CD14-positive monocyte (primary cell): Measurements from ENCODE around the gene LETM1. TPM values are rescaled to one million over a fixed set of nuclear protein-coding genes. Genes with fewer than 3 reads are reported as not detected.

Experiments used
- DNase-seq, 3 donors: peaks; one replicate each; pipeline ENCODE4 v3.0.0-alpha.2; 2011 to 2022
- H2AFZ ChIP-seq: 2 replicates; pipeline ENCODE4 v1.6.0; 2012; ENCODE audit warnings: mild to moderate bottlenecking, low read depth, low read length, inconsistent platforms; ENCODE audit not compliant: insufficient read depth, poor library complexity, severe bottlenecking
- H3K27ac ChIP-seq, 2 donors: 1 replicate in 1 of 2; 2 replicates in 1 of 2; pipeline ENCODE4 v1.5.1; 2012 to 2013; ENCODE audit warnings: low read length in 2 of 2, control low read depth in 1 of 2, inconsistent platforms in 1 of 2, low read depth in 1 of 2, mild to moderate bottlenecking in 1 of 2
- H3K27me3 ChIP-seq, 2 donors: one replicate each; pipeline versions ENCODE4 v1.6.0 to v1.6.1; 2011 to 2013; ENCODE audit warnings: low read length in 2 of 2; ENCODE audit not compliant: control insufficient read depth in 2 of 2, insufficient read depth in 2 of 2
- H3K36me3 ChIP-seq, 2 donors: replicated peaks in 1 of 2; 1 replicate in 1 of 2; 2 replicates in 1 of 2; pipeline versions ENCODE4 v1.5.1 to v1.6.1; 2012 to 2013; ENCODE audit warnings: low read length in 2 of 2, control low read depth in 1 of 2, inconsistent platforms in 1 of 2, mild to moderate bottlenecking in 1 of 2; ENCODE audit not compliant: insufficient read depth in 2 of 2, control insufficient read depth in 1 of 2
- H3K4me1 ChIP-seq, 2 donors: 1 replicate in 1 of 2; 2 replicates in 1 of 2; pipeline versions ENCODE4 v1.5.1 to v1.6.1; 2012 to 2013; ENCODE audit warnings: low read length in 2 of 2, control low read depth in 1 of 2, inconsistent platforms in 1 of 2, mild to moderate bottlenecking in 1 of 2, moderate library complexity in 1 of 2; ENCODE audit not compliant: insufficient read depth in 2 of 2, control insufficient read depth in 1 of 2
- H3K4me2 ChIP-seq: replicated peaks from 2 replicates; pipeline ENCODE3; 2012; ENCODE audit warnings: low read length, moderate library complexity, mild to moderate bottlenecking; ENCODE audit not compliant: poor library complexity, severe bottlenecking; ENCODE audit errors: extremely low read depth
- H3K4me3 ChIP-seq, 3 experiments: fragments of 200-600 bp in 1 of 3; sonication (generic) in 1 of 3; replicated peaks in 1 of 3; 1 replicate in 2 of 3; 2 replicates in 1 of 3; pipeline ENCODE4 v1.5.1; 2011 to 2013; ENCODE audit warnings: low read length in 3 of 3, mild to moderate bottlenecking in 3 of 3, control low read depth in 2 of 3, low read depth in 2 of 3, inconsistent platforms in 1 of 3, moderate library complexity in 1 of 3
- H3K79me2 ChIP-seq: 2 replicates; pipeline ENCODE4 v1.6.0; 2012; ENCODE audit warnings: mild to moderate bottlenecking, control low read depth, inconsistent platforms, low read length, moderate library complexity; ENCODE audit not compliant: insufficient read depth
- H3K9ac ChIP-seq: 2 replicates; pipeline ENCODE4 v1.6.0; 2017; ENCODE audit warnings: low read length, mild to moderate bottlenecking; ENCODE audit not compliant: insufficient read depth, poor library complexity, severe bottlenecking
- H3K9me3 ChIP-seq, 2 donors: replicated peaks in 1 of 2; 1 replicate in 1 of 2; 2 replicates in 1 of 2; pipeline versions ENCODE4 v1.5.1 to v1.6.1; 2012 to 2013; ENCODE audit warnings: low read length in 2 of 2, control low read depth in 1 of 2; ENCODE audit not compliant: control insufficient read depth in 1 of 2, insufficient read depth in 1 of 2
- H4K20me1 ChIP-seq: 2 replicates; pipeline ENCODE4 v1.6.0; 2012; ENCODE audit warnings: mild to moderate bottlenecking, low read length, control low read depth, moderate library complexity; ENCODE audit not compliant: insufficient read depth
- H3K27ac Mint-ChIP-seq, 7 donors: one replicate each; pipeline ENCODE4 v1.8.0; 2020; ENCODE audit warnings: mild to moderate bottlenecking in 7 of 7, mixed read lengths in 7 of 7, moderate library complexity in 6 of 7, inconsistent platforms in 2 of 7
- H3K27me3 Mint-ChIP-seq, 3 donors: one replicate each; pipeline ENCODE4 v1.8.0; 2021 to 2022; ENCODE audit warnings: low read depth in 3 of 3, mild to moderate bottlenecking in 3 of 3, mixed read lengths in 3 of 3, moderate library complexity in 3 of 3, inconsistent platforms in 1 of 3
- H3K36me3 Mint-ChIP-seq, 2 donors: one replicate each; pipeline ENCODE4 v1.8.0; 2020; ENCODE audit warnings: mixed read lengths in 2 of 2, inconsistent platforms in 1 of 2, mild to moderate bottlenecking in 1 of 2
- H3K4me1 Mint-ChIP-seq: one replicate; pipeline ENCODE4 v1.8.0; 2020; ENCODE audit warnings: mild to moderate bottlenecking, mixed read lengths
- H3K4me3 Mint-ChIP-seq, 2 donors: one replicate each; pipeline ENCODE4 v1.8.0; 2020; ENCODE audit warnings: mild to moderate bottlenecking in 2 of 2, mixed read lengths in 2 of 2, moderate library complexity in 1 of 2
- H3K9me3 Mint-ChIP-seq, 7 donors: one replicate each; pipeline ENCODE4 v1.8.0; 2020 to 2022; ENCODE audit warnings: mixed read lengths in 7 of 7, mild to moderate bottlenecking in 6 of 7, moderate library complexity in 6 of 7, inconsistent platforms in 2 of 7
- CTCF ChIP-seq: fragments of 200-600 bp; IDR thresholded peaks from one replicate; pipeline ENCODE4 v1.8.0; 2022; ENCODE audit warnings: antibody characterized with exemption, mild to moderate bottlenecking
- WGBS: methylation state at CpG from one replicate; pipeline ENCODE4 v1.1.5; 2013; ENCODE audit warnings: missing lambda C conversion rate; ENCODE audit not compliant: insufficient coverage; 5-methylcytosine and 5-hydroxymethylcytosine counted together
- intact Hi-C, 2 donors: fragments of 100-400 bp; cut with micrococcal nuclease; formaldehyde crosslinking; loops; one replicate each; pipeline versions ENCODE4 v1.15.0 to v1.15.1; 2023
- polyA plus RNA-seq, 3 donors: library from polyadenylated mRNA; depleted of rRNA in 1 of 3; unstranded in 2 of 3; stranded (reverse) in 1 of 3; fragments of 300-500 nt in 2 of 3; fragments of >200 nt in 1 of 3; fragmentation: Illumina TruSeq in 2 of 3; gene quantifications; 1 replicate in 2 of 3; 2 replicates in 1 of 3; pipeline ENCODE4 v1.2.3, GENCODE V29; 2012 to 2021

The LETM1 gene
- polyA plus RNA-seq, 3 donors: 6.2 to 18.6 (median 9.0) TPM

- H3K9me3 Mint-ChIP-seq: peaks cover 0 to 3% (median 0%) of the 10 kb centered on the region in 7 donors
- Histone ChIP-seq H3K36me3 (no peaks in the 10 kb centered on the region), H3K4me3 (no peak overlapping the region), H3K9ac (no peak overlapping the region), H4K20me1 (no peaks in the 10 kb centered on the region), H3K79me2 (no peaks in the 10 kb centered on the region), H2AFZ (no peak overlapping the region), H3K9me3 (no peaks in the 10 kb centered on the region), H3K4me2 (no peak overlapping the region), H3K27ac (no peak overlapping the region), H3K4me1 (no peaks in the 10 kb centered on the region), H3K27me3 (peaks cover 0 to under 1% of the 10 kb centered on the region in 2 donors)
- no peak overlapping the region for H3K4me3 Mint-ChIP-seq
- no peak overlapping the region for H3K27ac Mint-ChIP-seq
- no peak for TF ChIP-seq CTCF
- intact Hi-C loops: no loop called here
- H3K36me3 Mint-ChIP-seq: no peaks in the 10 kb centered on the region
- 98% methylated on average over 10 of the region's 11 CpGs for WGBS
- peaks cover 2 to 6% (median 4%) of the 10 kb centered on the region in 3 donors for H3K27me3 Mint-ChIP-seq
- no peaks in the 10 kb centered on the region for H3K4me1 Mint-ChIP-seq
- DNase-seq: no peak
Measured at GRCh38 chr4:1785592-1785991, 70.4 kb downstream of the LETM1 start.

GRCh38 chr4:1784789-1785591 lies 71.0 kb downstream of the LETM1 start:
- Mint-ChIP-seq H3K27ac (no peak overlapping the region), H3K36me3 (no peaks in the 10 kb centered on the region), H3K9me3 (peaks cover 0 to 3% (median 0%) of the 10 kb centered on the region in 7 donors), H3K4me3 (no peak overlapping the region), H3K4me1 (no peaks in the 10 kb centered on the region), H3K27me3 (peaks cover 0 to 5% (median 4%) of the 10 kb centered on the region in 3 donors)
- Histone ChIP-seq H3K4me3 (no peak overlapping the region), H3K27me3 (no peaks in the 10 kb centered on the region), H3K9me3 (no peaks in the 10 kb centered on the region), H3K36me3 (no peaks in the 10 kb centered on the region), H3K79me2 (no peaks in the 10 kb centered on the region), H4K20me1 (no peaks in the 10 kb centered on the region), H3K9ac (no peak overlapping the region), H3K4me2 (no peak overlapping the region), H3K4me1 (no peaks in the 10 kb centered on the region), H2AFZ (no peak overlapping the region), H3K27ac (no peak overlapping the region)
- WGBS: 93% methylated on average over 13 of the region's 17 CpGs
- intact Hi-C loops: no loop called here
- no peak for DNase-seq
- no peak for TF ChIP-seq CTCF
